SU-DHL-6 (cell line): ENCODE measurements around the gene PCMT1.

Experiments used
- H2AFZ ChIP-seq: fragments of 200-600 bp; sonication (generic); 2 replicates; pipeline ENCODE4 v1.6.1; 2014; ENCODE audit warnings: low read depth, mild to moderate bottlenecking, moderate library complexity, mixed read lengths, antibody characterized with exemption, low read length; ENCODE audit not compliant: severe bottlenecking
- H3F3A ChIP-seq: fragments of 200-600 bp; shearing (Covaris generic); 2 replicates; pipeline ENCODE4 v1.6.0; 2016; ENCODE audit warnings: antibody characterized with exemption, mild to moderate bottlenecking; ENCODE audit not compliant: insufficient read depth
- H3K27ac ChIP-seq: fragments of 200-600 bp; sonication (generic); 2 replicates; pipeline ENCODE4 v1.5.1; 2016; ENCODE audit warnings: low read depth, mild to moderate bottlenecking, low read length, moderate library complexity, mixed read lengths
- H3K27me3 ChIP-seq: fragments of 200-600 bp; sonication (generic), shearing (Covaris generic); 2 replicates; pipeline ENCODE4 v1.6.0; 2014; ENCODE audit warnings: mild to moderate bottlenecking, low read length
- H3K36me3 ChIP-seq: fragments of 200-600 bp; sonication (generic); 2 replicates; pipeline ENCODE4 v1.6.1; 2014; ENCODE audit warnings: mild to moderate bottlenecking, low read length, mixed read lengths
- H3K4me2 ChIP-seq: fragments of 300-600, 200-600 bp; shearing (Covaris generic), sonication (generic); 2 replicates; pipeline ENCODE4 v1.6.0; 2014; ENCODE audit warnings: low read length, low read depth, mild to moderate bottlenecking; ENCODE audit not compliant: poor library complexity, severe bottlenecking
- H3K4me3 ChIP-seq: fragments of 200-600 bp; sonication (generic); 2 replicates; pipeline ENCODE4 v1.5.1; 2014; ENCODE audit warnings: antibody characterized with exemption, low read length, mild to moderate bottlenecking, mixed read lengths; ENCODE audit not compliant: insufficient read depth, poor library complexity, severe bottlenecking
- H3K79me2 ChIP-seq: fragments of 200-600 bp; sonication (generic); 2 replicates; pipeline ENCODE4 v1.6.1; 2014; ENCODE audit warnings: mild to moderate bottlenecking, low read length, moderate library complexity; ENCODE audit not compliant: insufficient read depth
- H3K9ac ChIP-seq: fragments of 200-600 bp; sonication (generic); 2 replicates; pipeline ENCODE4 v1.7.0; 2014; ENCODE audit warnings: mild to moderate bottlenecking, low read length
- H3K9me2 ChIP-seq: fragments of 200-600 bp; sonication (generic); replicated peaks from 2 replicates; pipeline ENCODE4 v1.6.1; 2014; ENCODE audit warnings: low read length; ENCODE audit not compliant: insufficient read depth
- H3K9me3 ChIP-seq: fragments of 200-600 bp; sonication (generic); 2 replicates; pipeline ENCODE4 v1.6.1; 2014; ENCODE audit warnings: low read length, mixed read lengths; ENCODE audit not compliant: insufficient read depth
- H4K20me1 ChIP-seq: fragments of 200-600 bp; sonication (generic); 2 replicates; pipeline ENCODE4 v1.6.1; 2014; ENCODE audit warnings: low read depth, mild to moderate bottlenecking, antibody characterized with exemption, low read length, moderate library complexity, mixed read lengths
- CTCF ChIP-seq: fragments of 200-600 bp; sonication (generic); IDR thresholded peaks from one replicate; pipeline ENCODE4 v1.5.1; 2017; ENCODE audit warnings: antibody characterized with exemption, mild to moderate bottlenecking, low read length, moderate library complexity; ENCODE audit not compliant: insufficient read depth, poor library complexity, severe bottlenecking
- EZH2phosphoT487 ChIP-seq: fragments of 200-600 bp; sonication (generic), shearing (Covaris generic); conservative IDR thresholded peaks from 2 replicates; pipeline ENCODE4 v1.6.1; 2018; ENCODE audit warnings: mild to moderate bottlenecking, antibody characterized with exemption, low read length, moderate library complexity, mixed read lengths

The PCMT1 gene

GRCh38 chr6:149754548-149754947, 5.0 kb downstream of the PCMT1 start:
- peaks cover 98% of the 10 kb centered on the region for H3K79me2 ChIP-seq
- peaks cover 7% of the 10 kb centered on the region; the same call in 1 of the 2 replicates for H3F3A ChIP-seq
- no peak overlapping the region for H2AFZ ChIP-seq
- no peak overlapping the region for H3K4me2 ChIP-seq
- H3K9me2 ChIP-seq = no peaks in the 10 kb centered on the region
- H3K36me3 ChIP-seq = 0 out of 2 replicates have a peak, but pooled peaks cover 6% of the 10 kb centered on the region
- H4K20me1 ChIP-seq = peaks cover 25% of the 10 kb centered on the region
- no peak for TF ChIP-seq EZH2phosphoT487
- TF ChIP-seq CTCF = no peak
- no peaks in the 10 kb centered on the region for H3K27me3 ChIP-seq
- H3K9me3 ChIP-seq = no peaks in the 10 kb centered on the region
- no peak overlapping the region for H3K9ac ChIP-seq
- no peak overlapping the region for H3K4me3 ChIP-seq
- H3K27ac ChIP-seq = no peak overlapping the region

- 0 out of 2 replicates have a peak, but pooled peaks cover 6% of the 10 kb centered on the region for H3K36me3 ChIP-seq
- no peaks in the 10 kb centered on the region for H3K9me3 ChIP-seq
- no peak overlapping the region for H3K9ac ChIP-seq
- H3F3A ChIP-seq = peaks cover 7% of the 10 kb centered on the region; the same call in 1 of the 2 replicates
- H2AFZ ChIP-seq = no peak overlapping the region
- H3K4me3 ChIP-seq = no peak overlapping the region
- H3K79me2 ChIP-seq = peaks cover 98% of the 10 kb centered on the region
- H3K27me3 ChIP-seq = no peaks in the 10 kb centered on the region
- no peak overlapping the region for H3K27ac ChIP-seq
- H3K9me2 ChIP-seq = no peaks in the 10 kb centered on the region
- H3K4me2 ChIP-seq = no peak overlapping the region
- H4K20me1 ChIP-seq = peaks cover 24% of the 10 kb centered on the region
- TF ChIP-seq CTCF (no peak), EZH2phosphoT487 (no peak)
These were observed 6.0 kb downstream of the PCMT1 start for GRCh38 chr6:149755300-149756260.

GRCh38 chr6:149756261-149756636, 6.7 kb downstream of the PCMT1 start:
- H2AFZ ChIP-seq = no peak overlapping the region
- H3K27ac ChIP-seq = no peak overlapping the region
- 0 out of 2 replicates have a peak, but pooled peaks cover 6% of the 10 kb centered on the region for H3K36me3 ChIP-seq
- no peaks in the 10 kb centered on the region for H3K27me3 ChIP-seq
- H3K9ac ChIP-seq = no peak overlapping the region
- H3K9me2 ChIP-seq = no peaks in the 10 kb centered on the region
- H3F3A ChIP-seq = peaks cover 12% of the 10 kb centered on the region
- H3K4me2 ChIP-seq = no peak overlapping the region
- no peaks in the 10 kb centered on the region for H3K9me3 ChIP-seq
- no peak for TF ChIP-seq EZH2phosphoT487
- TF ChIP-seq CTCF = no peak
- H4K20me1 ChIP-seq = peaks cover 24% of the 10 kb centered on the region
- H3K79me2 ChIP-seq = peaks cover 98% of the 10 kb centered on the region
- H3K4me3 ChIP-seq = no peak overlapping the region
